Activated T-cell treated with anti-CD3 and anti-CD28 coated beads, Interleukin-2, amount 50 U/mL, for 24 hours (primary cell): Measurements from ENCODE around the gene CBX6.
"Not testable (repeated sequence)": the region's sequence is repeated elsewhere in the genome, so short reads cannot be mapped to it uniquely, and the experiment has no call there.

ENCODE experiments used
- DNase-seq: peaks from one replicate; pipeline ENCODE4 v3.0.0-alpha.2; 2020
- H3K27ac Mint-ChIP-seq: 2 replicates; pipeline ENCODE4 v1.8.0; 2020; ENCODE audit warnings: mild to moderate bottlenecking, mixed read lengths
- H3K27me3 Mint-ChIP-seq: 2 replicates; pipeline ENCODE4 v1.8.0; 2020; ENCODE audit warnings: mixed read lengths
- H3K36me3 Mint-ChIP-seq: 2 replicates; pipeline ENCODE4 v1.8.0; 2020; ENCODE audit warnings: low read depth, mixed read lengths
- H3K4me1 Mint-ChIP-seq: 2 replicates; pipeline ENCODE4 v1.8.0; 2020; ENCODE audit warnings: low read depth, mixed read lengths
- H3K4me3 Mint-ChIP-seq: 2 replicates; pipeline ENCODE4 v1.8.0; 2020; ENCODE audit warnings: mild to moderate bottlenecking, moderate library complexity, mixed read lengths
- H3K9me3 Mint-ChIP-seq: 2 replicates; pipeline ENCODE4 v1.8.0; 2020; ENCODE audit warnings: mixed read lengths

CBX6 gene

DNA sequence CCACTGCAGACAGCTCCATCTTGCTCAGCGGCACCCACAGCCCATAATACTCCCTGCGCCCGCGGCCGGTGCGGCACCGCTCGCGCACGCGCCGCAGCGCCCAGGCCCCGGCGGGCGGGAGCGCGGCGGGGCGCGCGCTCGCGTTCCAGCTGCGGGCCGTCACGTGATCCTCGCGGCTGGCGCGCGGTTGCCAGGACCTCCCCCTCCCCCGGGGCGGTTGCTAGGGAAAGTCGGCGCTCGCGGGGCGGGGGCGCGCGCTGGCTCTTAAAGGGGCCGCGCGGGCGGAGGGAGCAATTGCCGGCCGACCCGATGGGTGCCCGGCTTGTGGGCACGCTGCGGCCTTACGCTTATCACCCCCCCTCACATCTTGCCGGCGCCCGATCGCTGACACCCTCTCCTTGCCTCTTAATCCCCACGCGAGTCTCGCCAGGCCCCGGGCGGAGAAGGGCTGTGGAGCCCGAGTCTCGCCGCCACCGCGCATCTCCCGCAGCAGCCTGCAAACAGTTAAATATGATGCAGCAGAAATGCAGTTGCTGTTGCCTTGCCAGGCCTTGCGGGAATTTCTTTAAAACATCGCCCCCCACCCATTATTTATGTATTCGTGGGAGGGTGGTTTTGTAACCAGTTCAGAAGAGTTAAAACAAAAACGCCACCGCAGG lies at the start of gene CBX6:
TSS of gene CBX6 (minus strand) at position 45 of the 659 bp plus-strand sequence. CDS start at position 19, 26 bp downstream.
- H3K36me3 Mint-ChIP-seq = peaks cover 41% of the 10 kb centered on the region

DNA sequence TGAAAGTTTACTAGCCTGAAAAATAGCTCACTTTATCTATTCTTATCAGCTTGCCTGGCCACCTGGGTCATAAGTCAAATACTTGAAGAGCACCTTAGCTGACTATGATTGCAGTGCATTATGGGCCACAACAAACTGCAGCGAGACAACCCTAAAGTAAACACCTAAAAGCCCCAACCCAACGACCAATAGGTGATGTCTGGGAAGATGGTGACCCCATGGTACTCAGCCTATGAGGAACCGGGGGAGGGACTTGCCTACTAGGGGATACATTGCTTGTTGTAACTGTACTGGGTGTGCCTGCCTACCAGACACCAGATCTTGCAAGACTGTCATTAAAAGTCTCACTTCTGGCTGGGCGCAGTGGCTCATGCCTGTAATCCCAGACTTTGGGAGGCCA lies 49.8 kb upstream of the CBX6 start:
- Mint-ChIP-seq H3K36me3 (no peaks in the 10 kb centered on the region), H3K27me3 (peaks cover 36% of the 10 kb centered on the region), H3K4me1 (peaks cover 1% of the 10 kb centered on the region), H3K27ac (no peak overlapping the region), H3K4me3 (no peak overlapping the region), H3K9me3 (no peaks in the 10 kb centered on the region)
- DNase-seq = no peak

More for the DNA sequence above, at the start of gene CBX6:
- Mint-ChIP-seq H3K27me3 (no peaks in the 10 kb centered on the region), H3K27ac (peak within 1 kb of the TSS; percentile 94), H3K9me3 (peaks cover 2% of the 10 kb centered on the region), H3K4me1 (peaks cover 61% of the 10 kb centered on the region), H3K4me3 (peak within 1 kb of the TSS; percentile 93)
- peak; percentile 98 for DNase-seq

DNA sequence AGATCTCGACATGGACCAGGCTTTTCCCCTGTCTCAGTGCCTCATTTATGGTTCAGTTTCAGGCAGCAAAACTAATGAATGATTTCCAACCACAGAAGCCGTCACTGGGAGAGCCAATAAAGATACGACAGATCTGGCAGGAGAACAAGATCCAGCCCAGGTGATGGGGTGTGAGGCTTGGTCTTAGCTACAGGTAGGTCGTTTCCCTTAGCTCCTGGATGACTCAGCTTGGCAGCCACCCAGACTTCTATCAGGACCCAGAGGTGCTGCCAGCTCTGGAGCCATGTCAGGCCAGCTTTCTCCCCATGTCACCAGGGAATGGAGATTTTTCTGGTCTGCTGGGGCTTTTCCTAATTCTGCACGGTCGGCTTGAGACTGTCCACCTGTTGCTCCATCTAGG lies 49.1 kb upstream of the CBX6 start:
- DNase-seq = no peak
- H3K27ac Mint-ChIP-seq = no peak overlapping the region
- no peaks in the 10 kb centered on the region for H3K9me3 Mint-ChIP-seq
- no peaks in the 10 kb centered on the region for H3K36me3 Mint-ChIP-seq
- H3K27me3 Mint-ChIP-seq = peaks cover 35% of the 10 kb centered on the region
- H3K4me1 Mint-ChIP-seq = peaks cover 1% of the 10 kb centered on the region
- H3K4me3 Mint-ChIP-seq = no peak overlapping the region

GRCh38 chr22:38919631-38920190 lies 47.7 kb upstream of the CBX6 start:
- no peak for DNase-seq
- peaks cover 1% of the 10 kb centered on the region for H3K4me1 Mint-ChIP-seq
- no peaks in the 10 kb centered on the region for H3K36me3 Mint-ChIP-seq
- H3K9me3 Mint-ChIP-seq = no peaks in the 10 kb centered on the region
- H3K27ac Mint-ChIP-seq = no peak overlapping the region
- H3K27me3 Mint-ChIP-seq = peaks cover 24% of the 10 kb centered on the region
- no peak overlapping the region for H3K4me3 Mint-ChIP-seq

GRCh38 chr22:38911434-38911833 lies 39.4 kb upstream of the CBX6 start:
- H3K27ac Mint-ChIP-seq = no peak overlapping the region
- no peaks in the 10 kb centered on the region for H3K4me1 Mint-ChIP-seq
- H3K36me3 Mint-ChIP-seq = no peaks in the 10 kb centered on the region
- no peak overlapping the region for H3K4me3 Mint-ChIP-seq
- H3K27me3 Mint-ChIP-seq = peaks cover 16% of the 10 kb centered on the region
- no peaks in the 10 kb centered on the region for H3K9me3 Mint-ChIP-seq
- DNase-seq = no peak

DNA sequence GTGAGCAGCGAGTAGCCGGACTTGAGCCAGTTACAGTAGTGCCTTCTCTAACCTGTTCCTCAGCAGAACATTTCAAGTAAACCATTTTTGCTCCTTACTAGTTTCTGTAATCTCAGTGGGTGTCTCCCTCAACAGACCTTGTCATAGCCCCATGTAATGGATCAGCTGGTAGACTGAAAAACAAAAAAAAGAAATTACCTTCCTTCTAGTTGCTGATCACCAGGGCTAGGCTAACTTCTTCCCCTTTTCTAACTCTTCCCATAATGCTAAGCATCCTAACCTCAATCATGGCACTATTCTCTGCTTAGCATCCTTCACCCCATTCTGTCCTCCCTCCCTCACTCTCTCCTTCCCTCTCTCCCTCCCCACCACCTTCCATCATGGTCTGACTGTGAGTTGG lies 35.8 kb upstream of the CBX6 start:
- H3K27ac Mint-ChIP-seq = no peak overlapping the region
- H3K4me1 Mint-ChIP-seq = no peaks in the 10 kb centered on the region
- H3K4me3 Mint-ChIP-seq = no peak overlapping the region
- H3K36me3 Mint-ChIP-seq = no peaks in the 10 kb centered on the region
- H3K9me3 Mint-ChIP-seq = peaks cover 5% of the 10 kb centered on the region
- H3K27me3 Mint-ChIP-seq = peaks cover 16% of the 10 kb centered on the region
- no peak for DNase-seq

- Mint-ChIP-seq H3K36me3 (no peaks in the 10 kb centered on the region), H3K27me3 (peaks cover 16% of the 10 kb centered on the region), H3K4me3 (no peak overlapping the region), H3K9me3 (peaks cover 5% of the 10 kb centered on the region), H3K27ac (no peak overlapping the region), H3K4me1 (peaks cover 8% of the 10 kb centered on the region)
- DNase-seq = no peak
Measured at GRCh38 chr22:38906052-38906451, 34.0 kb upstream of the CBX6 start.

- H3K4me1 Mint-ChIP-seq = peaks cover 13% of the 10 kb centered on the region
- not testable (repeated sequence) for H3K9me3 Mint-ChIP-seq, H3K4me3 Mint-ChIP-seq, H3K27ac Mint-ChIP-seq, H3K27me3 Mint-ChIP-seq, DNase-seq, H3K36me3 Mint-ChIP-seq
Measured at GRCh38 chr22:38904052-38904617, 32.1 kb upstream of the CBX6 start.

DNA sequence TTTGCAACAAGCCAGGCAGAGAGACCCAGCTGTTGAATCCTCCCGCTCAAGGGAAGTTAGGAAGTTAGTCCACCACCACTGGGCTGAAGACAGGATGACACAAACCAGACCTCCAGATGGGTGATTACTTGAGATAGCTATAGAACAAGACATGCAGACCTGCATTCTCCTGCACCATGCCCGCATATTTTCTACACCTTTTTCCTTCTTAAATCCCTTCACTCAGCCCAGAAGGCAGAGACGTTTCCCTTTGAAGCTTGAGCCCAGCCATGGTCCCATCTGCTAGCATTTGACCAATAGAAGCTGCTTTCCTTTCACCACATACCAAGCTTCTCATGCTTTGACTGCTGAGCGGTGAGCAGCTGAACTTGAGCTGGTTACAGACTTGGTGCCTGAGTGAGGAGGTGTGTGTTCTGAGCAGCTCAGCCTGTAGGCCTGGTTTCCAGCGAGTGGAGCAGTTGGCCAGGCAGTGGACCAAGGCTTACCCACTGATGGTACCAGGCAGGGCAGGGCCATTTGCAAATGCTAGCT lies 29.2 kb upstream of the CBX6 start:
- Mint-ChIP-seq H3K27ac (no peak overlapping the region), H3K36me3 (no peaks in the 10 kb centered on the region), H3K27me3 (no peaks in the 10 kb centered on the region), H3K4me3 (no peak overlapping the region), H3K4me1 (peaks cover 13% of the 10 kb centered on the region), H3K9me3 (peaks cover 5% of the 10 kb centered on the region)
- DNase-seq = no peak

DNA sequence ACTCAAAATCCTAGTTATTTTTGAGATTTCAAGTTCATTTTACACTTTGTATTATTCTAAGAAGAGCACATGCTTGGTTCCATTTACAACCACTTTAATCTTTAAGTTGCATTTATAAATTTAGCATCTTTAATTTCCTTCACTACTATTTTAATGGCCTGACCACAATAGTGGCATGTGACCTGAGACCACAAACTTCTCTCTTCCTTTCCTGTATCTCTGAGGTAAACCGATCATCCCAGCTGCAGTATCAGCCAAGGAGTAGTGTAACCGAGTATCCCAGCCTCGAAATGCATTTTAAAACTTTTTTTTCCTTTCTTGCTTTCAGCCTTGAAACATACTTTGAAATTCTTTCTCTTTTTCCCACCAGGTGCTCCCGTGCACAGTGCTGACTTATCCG lies 28.7 kb upstream of the CBX6 start:
- H3K4me1 Mint-ChIP-seq = peaks cover 13% of the 10 kb centered on the region
- no peak overlapping the region for H3K27ac Mint-ChIP-seq
- H3K4me3 Mint-ChIP-seq = no peak overlapping the region
- H3K36me3 Mint-ChIP-seq = no peaks in the 10 kb centered on the region
- H3K9me3 Mint-ChIP-seq = peaks cover 5% of the 10 kb centered on the region
- no peaks in the 10 kb centered on the region for H3K27me3 Mint-ChIP-seq
- no peak for DNase-seq

GRCh38 chr22:38891256-38891655 lies 19.2 kb upstream of the CBX6 start:
- Mint-ChIP-seq H3K4me1 (peaks cover 6% of the 10 kb centered on the region), H3K9me3 (no peaks in the 10 kb centered on the region), H3K4me3 (no peak overlapping the region), H3K27me3 (peaks cover 6% of the 10 kb centered on the region), H3K36me3 (no peaks in the 10 kb centered on the region), H3K27ac (no peak overlapping the region)
- no peak for DNase-seq

- peaks cover 4% of the 10 kb centered on the region for H3K27me3 Mint-ChIP-seq
- DNase-seq = no peak
- no peak overlapping the region for H3K4me3 Mint-ChIP-seq
- H3K4me1 Mint-ChIP-seq = peaks cover 7% of the 10 kb centered on the region
- no peak overlapping the region for H3K27ac Mint-ChIP-seq
- H3K36me3 Mint-ChIP-seq = no peaks in the 10 kb centered on the region
- no peaks in the 10 kb centered on the region for H3K9me3 Mint-ChIP-seq
Measured at GRCh38 chr22:38890377-38890776, 18.4 kb upstream of the CBX6 start.

DNA sequence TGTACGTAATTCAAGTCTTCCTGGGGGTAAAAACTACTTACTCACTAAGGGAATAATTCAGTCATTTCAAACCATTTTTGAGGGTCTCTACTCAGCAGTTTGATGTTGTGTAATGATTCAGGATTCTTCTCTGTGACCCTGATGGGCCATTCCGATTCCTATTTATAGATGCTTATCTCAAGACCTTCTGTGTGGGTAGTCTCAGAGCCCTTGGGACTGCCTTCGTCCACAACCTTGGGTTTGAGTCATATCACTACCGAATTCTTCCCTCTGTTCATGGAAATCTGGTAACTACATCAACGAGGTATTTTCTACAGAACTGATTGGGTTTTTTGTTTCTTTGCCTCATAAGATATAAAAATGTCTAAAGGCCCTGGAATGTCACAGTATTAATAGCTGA lies 14.3 kb upstream of the CBX6 start:
- Mint-ChIP-seq H3K4me1 (peaks cover 31% of the 10 kb centered on the region), H3K36me3 (no peaks in the 10 kb centered on the region), H3K27me3 (no peaks in the 10 kb centered on the region), H3K9me3 (no peaks in the 10 kb centered on the region), H3K27ac (peak overlapping the region; percentile 5), H3K4me3 (no peak overlapping the region)
- DNase-seq = no peak

DNA sequence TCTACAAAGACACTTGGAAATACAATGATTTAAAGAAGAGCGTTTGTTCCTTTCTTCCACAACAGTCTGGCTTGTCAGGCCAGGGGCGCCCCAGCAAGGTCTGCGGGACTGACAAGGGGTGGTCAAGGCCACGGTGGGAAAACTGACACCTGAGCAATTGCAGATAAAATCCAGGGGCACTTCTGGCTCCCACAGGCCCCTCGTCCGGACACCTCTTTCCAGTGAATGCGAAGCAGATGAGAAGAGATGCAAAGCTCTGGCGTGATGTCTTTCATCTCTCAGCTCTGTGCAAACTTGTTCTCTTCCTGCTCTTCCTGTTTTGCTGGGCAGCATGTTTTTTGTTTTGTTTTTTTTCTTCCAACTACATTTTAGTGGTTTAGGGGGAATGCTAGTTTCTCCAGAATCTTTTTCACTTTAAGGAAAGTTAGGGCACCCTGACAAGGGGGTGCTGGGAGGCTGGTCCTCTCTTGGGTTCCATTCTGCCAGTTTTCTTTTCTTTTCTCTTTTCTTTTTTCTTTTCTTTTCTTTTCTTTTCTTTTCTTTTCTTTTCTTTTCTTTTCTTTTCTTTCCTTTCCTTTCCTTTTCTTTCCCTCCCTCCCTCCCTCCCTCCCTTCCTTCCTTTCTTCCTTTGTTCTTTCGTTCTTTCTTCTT lies 11.1 kb upstream of the CBX6 start:
- Mint-ChIP-seq H3K27ac (no peak overlapping the region), H3K9me3 (no peaks in the 10 kb centered on the region), H3K36me3 (no peaks in the 10 kb centered on the region), H3K4me1 (peaks cover 32% of the 10 kb centered on the region), H3K4me3 (no peak overlapping the region), H3K27me3 (no peaks in the 10 kb centered on the region)
- no peak for DNase-seq
